SJCRH30 (cell line): Measurements from ENCODE around the gene FOXQ1. TPM values are rescaled to one million over a fixed set of nuclear protein-coding genes. Genes with fewer than 3 reads are reported as not detected.

Experiments used
- DNase-seq, 2 experiments: peaks; one replicate each; pipeline ENCODE4 v3.0.0-alpha.2; 2015 to 2020
- H3K27ac ChIP-seq: fragments of 250-450 bp; sonication (Bioruptor Pico); 2 replicates; pipeline ENCODE4 v1.5.1; 2020; ENCODE audit warnings: mild to moderate bottlenecking, moderate library complexity
- H3K27me3 ChIP-seq: fragments of 250-450 bp; sonication (Bioruptor Pico); 2 replicates; pipeline ENCODE4 v1.5.1; 2020; ENCODE audit warnings: mild to moderate bottlenecking, moderate library complexity
- H3K36me3 ChIP-seq: fragments of 250-450 bp; sonication (Bioruptor Pico); 2 replicates; pipeline ENCODE4 v1.5.1; 2020; ENCODE audit warnings: mild to moderate bottlenecking, moderate library complexity
- H3K4me1 ChIP-seq: fragments of 250-450 bp; sonication (Bioruptor Pico); 2 replicates; pipeline ENCODE4 v1.5.1; 2020; ENCODE audit warnings: mild to moderate bottlenecking, moderate library complexity
- H3K4me3 ChIP-seq: fragments of 250-450 bp; sonication (Bioruptor Pico); 2 replicates; pipeline ENCODE4 v1.5.1; 2020; ENCODE audit warnings: mild to moderate bottlenecking, moderate library complexity
- H3K9me3 ChIP-seq: fragments of 250-450 bp; sonication (Bioruptor Pico); replicated peaks from 2 replicates; pipeline ENCODE4 v1.5.1; 2020; ENCODE audit warnings: mild to moderate bottlenecking, moderate library complexity
- total RNA-seq: library from RNA; depleted of rRNA; stranded (reverse); fragments of >200 nt; shearing (Covaris generic); gene quantifications from 2 replicates; pipeline ENCODE4 v1.2.3, GENCODE V29; 2014

FOXQ1 gene
- total RNA-seq, 1 experiment from 2014 or later = not detected

DNA sequence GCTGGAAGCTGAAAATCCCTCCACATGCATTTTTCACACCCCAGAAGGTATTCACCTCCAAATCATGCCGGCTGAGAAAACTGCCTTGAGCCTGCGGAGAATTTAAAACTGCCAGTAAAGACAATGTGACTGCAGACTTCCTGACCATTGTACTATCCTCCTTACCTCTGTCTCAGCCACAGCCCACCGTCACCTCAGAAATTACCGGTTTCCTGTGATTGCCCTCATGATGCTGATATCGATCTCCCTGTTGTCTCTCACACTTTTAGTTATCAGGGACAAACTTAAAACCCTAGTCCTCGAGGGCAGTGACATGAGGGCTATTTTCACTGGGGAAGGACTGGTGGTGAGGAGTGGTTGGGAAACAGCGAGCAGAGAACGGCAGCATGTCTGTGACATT lies 30.2 kb upstream of the FOXQ1 start:
- no peaks in the 10 kb centered on the region for H3K9me3 ChIP-seq
- no peaks in the 10 kb centered on the region for H3K36me3 ChIP-seq
- H3K27me3 ChIP-seq = no peaks in the 10 kb centered on the region
- no peak overlapping the region for H3K27ac ChIP-seq
- no peak for DNase-seq
- H3K4me1 ChIP-seq = no peaks in the 10 kb centered on the region
- no peak overlapping the region for H3K4me3 ChIP-seq

DNA sequence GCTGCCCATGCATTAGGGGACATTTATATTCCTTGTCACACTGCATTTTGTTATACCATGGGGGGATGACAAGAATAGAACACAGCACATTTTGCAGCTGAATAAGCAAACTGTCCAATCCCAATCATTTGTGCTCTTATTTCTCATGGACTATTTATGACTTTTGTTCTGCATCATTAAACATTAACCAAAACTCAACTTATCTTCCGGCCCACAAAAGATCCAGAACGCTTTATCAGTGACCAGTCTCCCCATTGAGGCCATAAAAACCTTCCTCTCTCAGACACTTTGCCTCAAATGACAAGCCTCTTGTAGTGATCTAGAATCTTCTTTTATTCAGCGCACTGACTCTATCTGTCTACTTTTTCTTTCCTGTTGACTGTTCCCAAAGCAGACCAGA lies 28.4 kb upstream of the FOXQ1 start:
- no peak for DNase-seq
- Histone ChIP-seq H3K4me3 (no peak overlapping the region), H3K9me3 (no peaks in the 10 kb centered on the region), H3K27me3 (no peaks in the 10 kb centered on the region), H3K27ac (no peak overlapping the region), H3K36me3 (no peaks in the 10 kb centered on the region), H3K4me1 (no peaks in the 10 kb centered on the region)

DNA sequence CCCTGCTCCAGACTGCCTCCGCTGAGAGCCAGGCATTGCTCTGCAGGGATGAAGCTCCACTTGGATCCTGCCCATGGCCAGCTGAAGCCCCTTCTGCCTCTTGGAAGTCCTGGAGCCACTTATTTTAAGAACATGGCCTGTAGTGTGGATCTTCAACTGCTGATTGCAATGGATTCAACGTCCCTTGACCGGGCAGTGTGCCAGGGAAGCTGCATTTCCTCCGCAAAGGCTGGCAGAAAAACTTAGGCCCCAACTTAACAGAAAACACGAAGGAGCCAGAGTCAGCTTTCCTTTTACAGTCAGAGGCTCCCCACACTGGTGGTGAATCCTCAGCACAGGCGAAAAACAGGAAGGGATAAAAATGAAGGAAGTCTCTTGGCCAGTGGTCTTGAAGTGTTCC lies 26.3 kb upstream of the FOXQ1 start:
- H3K4me3 ChIP-seq = no peak overlapping the region
- H3K4me1 ChIP-seq = no peaks in the 10 kb centered on the region
- no peaks in the 10 kb centered on the region for H3K9me3 ChIP-seq
- no peaks in the 10 kb centered on the region for H3K36me3 ChIP-seq
- no peaks in the 10 kb centered on the region for H3K27me3 ChIP-seq
- no peak overlapping the region for H3K27ac ChIP-seq
- no peak for DNase-seq

DNA sequence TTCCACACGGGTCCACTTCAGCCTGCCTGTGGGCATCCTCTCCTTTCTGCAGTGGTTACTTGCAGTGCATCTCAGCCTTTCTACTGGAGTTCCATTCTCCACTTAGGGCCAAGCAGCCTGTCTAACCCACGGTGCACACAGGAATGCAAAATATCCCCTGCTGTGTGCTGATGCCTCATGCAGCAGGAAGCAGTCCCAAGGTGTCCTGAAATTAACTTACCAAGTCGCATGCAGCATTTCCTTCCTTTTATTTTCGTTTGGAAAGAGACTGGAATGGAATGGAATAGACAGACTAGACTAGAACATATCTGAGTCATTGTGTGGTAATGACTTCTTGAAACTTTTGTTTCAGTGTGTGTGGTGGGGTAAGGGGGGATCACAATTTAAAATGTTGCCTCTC lies 25.9 kb upstream of the FOXQ1 start:
- Histone ChIP-seq H3K4me3 (no peak overlapping the region), H3K27ac (no peak overlapping the region), H3K9me3 (no peaks in the 10 kb centered on the region), H3K4me1 (no peaks in the 10 kb centered on the region), H3K36me3 (no peaks in the 10 kb centered on the region), H3K27me3 (no peaks in the 10 kb centered on the region)
- DNase-seq = no peak

DNA sequence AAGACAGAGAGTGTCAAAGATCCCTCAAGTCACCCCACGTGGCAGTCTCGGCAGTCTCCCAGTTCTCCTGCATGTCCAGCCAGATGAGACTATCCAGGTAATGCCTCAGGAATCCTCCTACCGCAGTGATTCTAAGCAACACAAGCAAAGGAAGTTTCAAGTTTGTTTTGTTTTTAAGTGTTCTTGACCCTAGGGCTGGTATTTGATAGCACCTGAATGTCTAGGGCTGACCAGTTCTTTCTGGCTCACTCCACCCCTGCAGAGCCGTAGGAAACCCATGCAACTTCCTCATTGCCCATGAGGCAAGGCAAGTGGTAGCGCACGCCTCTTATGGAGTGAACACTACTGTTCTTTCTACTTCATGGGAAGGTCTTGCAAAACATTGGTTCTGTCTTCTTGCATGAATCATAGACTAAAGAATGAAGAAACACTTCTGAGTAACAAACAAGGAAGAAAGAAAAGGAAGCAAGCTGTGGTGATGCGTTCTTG lies 24.8 kb upstream of the FOXQ1 start:
- no peaks in the 10 kb centered on the region for H3K9me3 ChIP-seq
- no peak overlapping the region for H3K27ac ChIP-seq
- no peaks in the 10 kb centered on the region for H3K36me3 ChIP-seq
- no peaks in the 10 kb centered on the region for H3K27me3 ChIP-seq
- no peak overlapping the region for H3K4me3 ChIP-seq
- no peak for DNase-seq
- H3K4me1 ChIP-seq = no peaks in the 10 kb centered on the region

DNA sequence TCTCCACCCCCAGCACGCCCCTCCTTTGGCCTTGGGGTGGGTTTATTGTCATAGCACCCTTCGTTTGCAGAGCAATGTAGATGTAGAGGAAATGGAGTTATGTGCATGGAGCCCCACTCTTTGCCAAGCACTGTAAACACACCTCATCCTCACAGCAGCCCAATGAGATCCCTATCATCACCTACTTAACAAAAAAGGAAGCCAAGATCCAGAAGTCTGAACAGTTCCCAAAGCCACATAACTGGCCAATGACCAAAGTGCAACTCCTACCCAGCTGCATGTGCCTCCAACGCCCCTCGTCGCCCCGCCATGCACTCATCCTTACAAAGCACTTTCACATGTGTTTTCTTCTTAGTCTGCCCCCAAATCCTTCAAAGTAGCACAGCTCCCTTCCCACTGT lies 21.8 kb upstream of the FOXQ1 start:
- Histone ChIP-seq H3K9me3 (no peaks in the 10 kb centered on the region), H3K4me1 (no peaks in the 10 kb centered on the region), H3K27ac (no peak overlapping the region), H3K36me3 (no peaks in the 10 kb centered on the region), H3K4me3 (no peak overlapping the region), H3K27me3 (no peaks in the 10 kb centered on the region)
- no peak for DNase-seq

DNA sequence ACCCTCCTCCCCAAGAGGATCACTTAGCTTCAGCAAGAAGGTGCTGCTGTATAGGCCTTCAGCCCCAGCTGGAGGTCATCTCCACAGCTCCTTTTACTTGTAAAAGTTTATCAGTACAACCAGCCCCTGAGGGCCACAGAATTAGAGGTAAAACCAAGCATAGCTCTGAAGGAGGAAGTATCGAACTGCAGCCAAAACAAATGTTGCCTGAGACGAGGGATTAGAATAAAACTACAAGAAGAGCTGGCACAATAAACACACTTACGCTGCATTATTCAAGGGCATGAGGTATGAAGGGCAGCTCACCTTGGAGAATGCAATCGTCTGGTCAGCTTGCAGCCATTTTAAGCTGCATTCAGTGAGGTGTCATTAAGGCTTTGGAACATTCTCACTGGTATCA lies 21.1 kb upstream of the FOXQ1 start:
- H3K4me3 ChIP-seq = no peak overlapping the region
- no peak for DNase-seq
- H3K27ac ChIP-seq = no peak overlapping the region
- no peaks in the 10 kb centered on the region for H3K27me3 ChIP-seq
- H3K9me3 ChIP-seq = no peaks in the 10 kb centered on the region
- H3K36me3 ChIP-seq = no peaks in the 10 kb centered on the region
- H3K4me1 ChIP-seq = no peaks in the 10 kb centered on the region

DNA sequence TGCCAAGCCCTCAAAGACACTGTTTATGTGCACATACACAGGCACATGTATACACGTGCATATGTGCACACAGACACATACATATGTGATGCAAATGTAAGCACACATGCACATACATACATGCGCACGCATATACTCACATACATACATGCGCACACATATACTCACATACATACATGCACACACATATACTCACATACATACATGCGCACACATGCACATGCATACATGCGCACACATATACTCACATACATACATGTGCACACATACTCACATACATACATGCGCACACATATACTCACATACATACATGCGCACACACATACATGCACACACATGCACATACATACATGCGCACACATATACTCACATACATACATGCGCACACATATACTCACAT lies 20.5 kb upstream of the FOXQ1 start:
- no peaks in the 10 kb centered on the region for H3K27me3 ChIP-seq
- H3K4me1 ChIP-seq = no peaks in the 10 kb centered on the region
- no peak overlapping the region for H3K4me3 ChIP-seq
- no peaks in the 10 kb centered on the region for H3K9me3 ChIP-seq
- DNase-seq = no peak
- no peaks in the 10 kb centered on the region for H3K36me3 ChIP-seq
- H3K27ac ChIP-seq = no peak overlapping the region

DNA sequence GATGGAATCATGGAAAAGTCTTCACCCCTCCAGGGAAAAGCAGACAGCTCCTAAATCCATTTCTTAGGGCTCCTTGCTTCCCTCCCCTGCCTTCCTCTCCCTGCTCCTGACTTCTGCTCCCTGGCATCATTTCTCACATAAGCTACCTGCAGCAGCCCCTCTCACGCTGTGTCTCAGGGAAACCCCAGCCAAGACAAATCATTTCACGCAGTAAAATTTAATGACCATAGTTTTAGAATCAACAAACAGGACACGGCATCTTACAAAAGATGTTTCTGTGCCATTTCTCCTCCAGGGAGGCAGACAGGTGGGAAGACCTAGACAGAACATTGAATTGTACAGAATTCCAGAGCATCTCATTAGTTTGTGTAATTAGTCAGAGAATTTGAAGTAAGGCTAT lies 16.5 kb upstream of the FOXQ1 start:
- H3K4me1 ChIP-seq = no peaks in the 10 kb centered on the region
- H3K4me3 ChIP-seq = no peak overlapping the region
- H3K9me3 ChIP-seq = no peaks in the 10 kb centered on the region
- H3K27ac ChIP-seq = no peak overlapping the region
- H3K27me3 ChIP-seq = no peaks in the 10 kb centered on the region
- DNase-seq = no peak
- no peaks in the 10 kb centered on the region for H3K36me3 ChIP-seq

DNA sequence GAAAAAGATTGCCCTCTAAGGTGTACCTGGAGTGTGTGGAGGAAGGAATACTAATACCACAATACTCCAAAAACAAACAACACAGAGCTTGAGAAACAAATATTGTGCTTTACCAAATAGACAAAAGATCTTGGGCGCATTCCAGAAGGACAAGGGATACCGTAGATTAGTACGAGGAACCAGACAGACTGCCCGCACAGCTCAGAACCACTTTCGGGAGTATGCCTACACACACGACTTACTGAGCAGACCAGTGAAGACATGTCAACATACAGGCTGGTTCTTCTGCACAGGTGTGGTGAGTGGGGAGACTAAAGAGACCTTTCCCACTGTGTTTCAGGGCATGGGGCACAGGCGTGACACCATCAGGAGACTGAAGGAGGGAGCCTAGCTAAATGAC lies 15.8 kb upstream of the FOXQ1 start:
- no peak for DNase-seq
- Histone ChIP-seq H3K9me3 (no peaks in the 10 kb centered on the region), H3K27ac (no peak overlapping the region), H3K36me3 (no peaks in the 10 kb centered on the region), H3K4me1 (no peaks in the 10 kb centered on the region), H3K27me3 (no peaks in the 10 kb centered on the region), H3K4me3 (no peak overlapping the region)

DNA sequence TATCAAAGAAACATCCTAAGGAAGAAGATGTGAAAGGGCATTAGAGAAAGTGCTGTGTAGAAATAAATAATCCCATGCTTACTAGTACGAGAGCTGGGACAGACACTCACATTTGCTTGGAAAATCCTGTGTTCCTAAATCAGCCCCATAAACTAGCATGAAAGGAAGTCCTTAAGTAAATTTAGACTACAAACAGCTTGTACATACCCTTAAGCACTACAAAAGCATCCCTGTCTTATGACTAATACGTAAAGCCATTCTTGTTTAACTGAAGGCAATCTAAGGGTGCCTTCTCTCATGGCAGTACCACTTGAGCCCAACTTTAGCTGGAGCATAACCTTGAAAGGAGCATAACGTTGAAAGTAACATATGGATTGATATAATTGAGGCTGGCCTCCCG lies 15.4 kb upstream of the FOXQ1 start:
- H3K27me3 ChIP-seq = no peaks in the 10 kb centered on the region
- DNase-seq = no peak
- H3K4me1 ChIP-seq = no peaks in the 10 kb centered on the region
- H3K36me3 ChIP-seq = no peaks in the 10 kb centered on the region
- H3K27ac ChIP-seq = no peak overlapping the region
- H3K9me3 ChIP-seq = no peaks in the 10 kb centered on the region
- no peak overlapping the region for H3K4me3 ChIP-seq

DNA sequence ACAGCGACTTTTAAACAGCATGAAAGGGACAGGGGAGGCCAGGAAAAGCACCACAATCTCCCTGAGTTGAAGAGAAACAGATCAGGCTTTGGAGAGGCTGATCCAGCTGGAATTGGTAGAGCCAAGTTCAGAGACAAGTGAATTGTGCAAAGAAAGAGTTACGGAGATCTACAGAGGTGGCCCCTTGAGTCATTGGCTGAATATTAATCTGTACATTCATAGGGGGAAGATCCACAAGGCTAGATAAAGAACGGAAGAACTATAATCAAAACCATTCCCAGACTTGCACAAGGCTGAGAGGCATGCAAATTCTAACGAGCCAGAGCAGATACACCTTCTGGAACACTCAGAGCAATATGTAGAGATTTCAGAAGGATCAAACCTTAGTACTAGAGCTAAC lies 14.2 kb upstream of the FOXQ1 start:
- Histone ChIP-seq H3K4me3 (no peak overlapping the region), H3K27me3 (no peaks in the 10 kb centered on the region), H3K36me3 (no peaks in the 10 kb centered on the region), H3K9me3 (no peaks in the 10 kb centered on the region), H3K27ac (no peak overlapping the region), H3K4me1 (no peaks in the 10 kb centered on the region)
- no peak for DNase-seq

DNA sequence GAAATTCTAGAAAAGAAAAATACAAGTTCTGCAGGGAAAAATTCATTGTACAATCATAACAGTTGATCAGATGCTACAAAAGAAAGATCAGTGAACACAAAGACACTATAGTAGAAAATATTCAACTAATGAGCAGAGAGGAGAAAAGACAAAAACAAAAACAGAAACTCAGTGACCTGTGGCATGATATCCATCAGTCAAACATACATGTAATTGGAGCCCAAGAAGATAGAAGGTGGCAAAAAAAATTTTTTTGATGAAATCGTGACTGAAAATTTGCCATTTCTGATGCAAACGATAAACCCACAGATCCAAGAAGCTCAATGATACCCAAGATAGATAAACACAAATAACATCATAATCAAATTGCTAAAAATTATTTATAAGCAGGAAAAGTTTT lies 13.1 kb upstream of the FOXQ1 start:
- no peak overlapping the region for H3K4me3 ChIP-seq
- no peaks in the 10 kb centered on the region for H3K27me3 ChIP-seq
- H3K9me3 ChIP-seq = no peaks in the 10 kb centered on the region
- H3K4me1 ChIP-seq = no peaks in the 10 kb centered on the region
- no peak overlapping the region for H3K27ac ChIP-seq
- DNase-seq = no peak
- H3K36me3 ChIP-seq = no peaks in the 10 kb centered on the region

DNA sequence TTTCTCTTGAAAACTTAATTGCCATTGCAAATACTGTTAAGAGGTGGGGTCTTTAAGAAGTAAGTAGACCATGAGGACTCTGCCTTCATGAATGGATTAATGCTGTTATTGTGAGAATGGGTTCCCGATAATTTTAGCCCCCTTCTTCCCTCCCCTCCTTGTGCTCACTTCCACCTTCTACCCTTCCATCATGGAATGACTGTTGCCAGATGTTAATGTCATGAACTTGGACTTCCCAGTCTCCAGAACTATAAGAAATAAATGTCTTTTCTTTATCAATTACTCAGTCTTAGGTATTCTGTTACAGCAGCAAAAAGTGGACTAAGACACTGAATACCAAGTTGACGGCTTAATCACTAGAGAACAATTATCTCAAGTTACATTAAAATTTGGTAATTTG lies 5.8 kb upstream of the FOXQ1 start:
- DNase-seq = no peak
- Histone ChIP-seq H3K4me1 (no peaks in the 10 kb centered on the region), H3K36me3 (no peaks in the 10 kb centered on the region), H3K27ac (no peak overlapping the region), H3K27me3 (no peaks in the 10 kb centered on the region), H3K4me3 (no peak overlapping the region), H3K9me3 (no peaks in the 10 kb centered on the region)

DNA sequence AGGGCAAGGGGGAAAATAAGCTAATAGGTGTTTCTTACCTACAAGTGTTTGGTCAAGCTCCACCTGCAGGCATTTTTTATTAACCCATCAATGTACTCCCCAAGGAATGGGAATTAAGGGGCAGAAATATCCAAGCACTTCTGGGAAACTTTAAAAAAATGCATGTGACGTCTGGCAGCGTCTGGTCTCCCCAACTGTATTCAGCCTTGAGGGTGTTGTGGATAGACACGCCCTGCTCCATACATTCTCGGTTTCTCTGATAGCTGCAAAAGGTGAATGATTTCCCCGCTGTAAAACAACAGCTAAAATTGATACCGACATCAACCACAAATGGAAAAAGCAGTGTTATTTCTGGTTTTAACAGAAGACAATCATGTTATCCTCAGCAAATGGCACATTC lies 2.5 kb upstream of the FOXQ1 start:
- Histone ChIP-seq H3K9me3 (no peaks in the 10 kb centered on the region), H3K27ac (no peak overlapping the region), H3K27me3 (no peaks in the 10 kb centered on the region), H3K36me3 (no peaks in the 10 kb centered on the region), H3K4me3 (no peak overlapping the region), H3K4me1 (no peaks in the 10 kb centered on the region)
- no peak for DNase-seq

DNA sequence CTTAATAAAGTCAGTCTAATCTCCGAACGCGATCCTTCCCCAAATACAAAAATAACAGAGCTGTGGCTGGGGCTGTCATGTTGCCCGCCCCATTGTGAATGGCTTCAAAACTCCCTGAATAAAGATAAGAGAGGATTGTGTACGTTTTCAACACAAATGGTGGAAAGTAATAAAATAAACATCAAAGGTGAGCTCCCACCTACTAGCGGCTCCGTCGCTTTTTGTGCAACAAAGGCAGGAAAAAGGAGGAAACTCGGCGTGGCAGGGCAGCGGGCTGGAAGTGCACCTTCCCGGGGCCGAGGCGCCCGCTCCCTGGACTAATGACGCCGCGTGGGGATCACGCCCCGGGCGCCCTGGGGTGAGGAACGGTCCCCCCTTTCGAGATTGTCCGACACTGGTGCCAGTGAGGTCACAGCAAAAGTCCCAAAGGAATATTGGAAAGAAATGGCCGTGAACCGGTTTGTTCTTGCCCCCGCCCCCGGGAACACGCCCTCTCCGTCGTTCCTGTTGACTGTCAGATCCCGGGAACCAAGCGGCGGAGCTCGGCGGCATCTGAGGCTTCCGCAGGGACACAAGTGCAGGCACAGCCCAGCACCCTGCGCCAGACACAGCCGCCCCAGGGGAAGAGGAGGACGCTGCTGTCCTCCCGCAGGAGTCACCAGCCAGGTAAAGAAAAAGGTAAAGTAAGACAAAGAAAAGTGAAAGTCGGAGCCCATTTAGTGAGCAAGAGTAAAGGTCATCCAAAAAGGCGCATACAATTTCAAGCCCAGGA lies 1.1 kb upstream of the FOXQ1 start:
- no peaks in the 10 kb centered on the region for H3K9me3 ChIP-seq
- H3K4me1 ChIP-seq = no peaks in the 10 kb centered on the region
- H3K27me3 ChIP-seq = no peaks in the 10 kb centered on the region
- no peak overlapping the region for H3K4me3 ChIP-seq
- H3K36me3 ChIP-seq = no peaks in the 10 kb centered on the region
- no peak for DNase-seq
- H3K27ac ChIP-seq = no peak overlapping the region
